Activated CD4-positive, alpha-beta T cell treated with anti-CD3 and anti-CD28 coated beads for 1 hour (primary cell): ENCODE data around the gene NHLRC3.
"Not testable (repeated sequence)": the region's sequence is repeated elsewhere in the genome, so short reads cannot be mapped to it uniquely, and the experiment has no call there.

Experiments
- DNase-seq: peaks from one replicate; pipeline ENCODE4 v3.0.0-alpha.2; 2020

The NHLRC3 gene

GRCh38 chr13:39047560-39047959 lies 9.3 kb downstream of the NHLRC3 start:
- no peak for DNase-seq

GRCh38 chr13:39048806-39049205 lies 10.6 kb downstream of the NHLRC3 start:
- no peak for DNase-seq

GRCh38 chr13:39049274-39049673 lies 11.0 kb downstream of the NHLRC3 start:
- no peak for DNase-seq

- DNase-seq, result no peak
Measured at GRCh38 chr13:39051157-39051556, 12.9 kb downstream of the NHLRC3 start.

- DNase-seq, result no peak
Measured at GRCh38 chr13:39052944-39053343, 14.7 kb downstream of the NHLRC3 start.

GRCh38 chr13:39054112-39054511 lies 15.9 kb downstream of the NHLRC3 start:
- no peak for DNase-seq

GRCh38 chr13:39056018-39056417 lies 17.8 kb downstream of the NHLRC3 start:
- no peak for DNase-seq

- DNase-seq, result no peak
Measured at GRCh38 chr13:39058040-39058439, 19.8 kb downstream of the NHLRC3 start.

- DNase-seq, result no peak
Measured at GRCh38 chr13:39062004-39062403, 23.7 kb downstream of the NHLRC3 start.

GRCh38 chr13:39072842-39073241 lies 34.6 kb downstream of the NHLRC3 start:
- no peak for DNase-seq

GRCh38 chr13:39073983-39074382 lies 35.7 kb downstream of the NHLRC3 start:
- DNase-seq, result no peak

- DNase-seq, result not testable (repeated sequence)
Measured at GRCh38 chr13:39086251-39086945, 48.1 kb downstream of the NHLRC3 start.

- no peak for DNase-seq
Measured at GRCh38 chr13:39091586-39091985, 53.3 kb downstream of the NHLRC3 start.

- no peak for DNase-seq
Measured at GRCh38 chr13:39095500-39095899, 57.2 kb downstream of the NHLRC3 start.

GRCh38 chr13:39099231-39099630 lies 61.0 kb downstream of the NHLRC3 start:
- no peak for DNase-seq
